GM12878 (cell line): ENCODE data around the gene MZT2A. TPM values are rescaled to one million over a fixed set of nuclear protein-coding genes. Genes with fewer than 3 reads are reported as not detected.

Source experiments
- ATAC-seq: fragments of 200-7000 bp; cut with Tn5 transposase; 3 replicates; pipeline ENCODE4 v1.9.1; 2020; ENCODE audit warnings: mild to moderate bottlenecking, moderate library complexity
- BruUV-seq: library from RNA; stranded (reverse); fragments of 400-500 nt; replicated peaks from 2 replicates; lab custom pipeline; 2021; lab: Mats Ljungman, UMichigan
- CTCF ChIA-PET: fragments of 300-600 bp; sonication (Branson Sonifier 250); formaldehyde crosslinking; extraction: SDS; loops from one replicate; lab custom pipeline; 2021; ENCODE audit warnings: inconsistent platforms; lab: Yijun Ruan, JAX
- POLR2A ChIA-PET: fragments of 350-600 bp; formaldehyde crosslinking; extraction: SDS; loops from one replicate; lab custom pipeline; 2021; ENCODE audit warnings: inconsistent platforms; lab: Charles Lee
- RAD21 ChIA-PET: fragments of 300-600 bp; sonication (Branson Sonifier 250); formaldehyde crosslinking; loops from one replicate; lab custom pipeline; 2023; ENCODE audit warnings: antibody characterized with exemption; ENCODE audit not compliant: unreplicated experiment; lab: Charles Lee
- SMC1A ChIA-PET: fragments of 300-600 bp; sonication (Branson Sonifier 250); formaldehyde crosslinking; loops from one replicate; lab custom pipeline; 2023; ENCODE audit not compliant: unreplicated experiment, uncharacterized antibody; lab: Charles Lee
- DNase-seq: peaks from one replicate; pipeline ENCODE4 v3.0.0-alpha.2; 2011; ENCODE audit warnings: low read depth, low spot score
- FAIRE-seq: peaks from 3 replicates; lab custom pipeline; 2011; peaks lifted over from hg19 to GRCh38; lab: Jason Lieb, UNC
- H2AFZ ChIP-seq: 2 replicates; pipeline ENCODE4 v1.6.0; 2011; ENCODE audit warnings: low read depth, low read length, control low read depth; ENCODE audit not compliant: control insufficient read depth
- H3K27ac ChIP-seq: 2 replicates; pipeline ENCODE4 v1.5.1; 2011; ENCODE audit warnings: control low read depth; ENCODE audit not compliant: control insufficient read depth, insufficient read depth
- H3K27me3 ChIP-seq, 2 experiments: replicated peaks in 1 of 2; 2 replicates each; pipeline versions ENCODE4 v1.6.0 to v1.6.1; 2011; ENCODE audit warnings: low read length in 1 of 2; ENCODE audit not compliant: control insufficient read depth in 2 of 2, insufficient read depth in 2 of 2
- H3K36me3 ChIP-seq, 2 experiments: 2 replicates each; pipeline ENCODE4 v1.5.1; 2011; ENCODE audit warnings: low read length in 1 of 2; ENCODE audit not compliant: control insufficient read depth in 2 of 2, insufficient read depth in 2 of 2
- H3K4me1 ChIP-seq: 2 replicates; pipeline ENCODE4 v1.6.1; 2011; ENCODE audit warnings: mild to moderate bottlenecking, low read length, moderate library complexity, mixed read lengths; ENCODE audit not compliant: control insufficient read depth, insufficient read depth
- H3K4me2 ChIP-seq: 2 replicates; pipeline ENCODE4 v1.6.0; 2011; ENCODE audit warnings: control low read depth; ENCODE audit not compliant: control insufficient read depth, insufficient read depth
- H3K4me3 ChIP-seq: fragments of 200-600 bp; sonication (generic); 2 replicates; pipeline ENCODE4 v1.5.1; 2016
- H3K79me2 ChIP-seq: 2 replicates; pipeline ENCODE4 v1.6.0; 2011; ENCODE audit warnings: low read length; ENCODE audit not compliant: control insufficient read depth, insufficient read depth
- H3K9ac ChIP-seq: 2 replicates; pipeline ENCODE4 v1.8.0; 2011; ENCODE audit warnings: low read length, control low read depth, mixed read lengths; ENCODE audit not compliant: control insufficient read depth, insufficient read depth
- H3K9me3 ChIP-seq: replicated peaks from 3 replicates; pipeline ENCODE4 v1.5.1; 2011; ENCODE audit warnings: mild to moderate bottlenecking, low read length; ENCODE audit not compliant: control insufficient read depth, insufficient read depth
- H4K20me1 ChIP-seq: 2 replicates; pipeline ENCODE4 v1.6.0; 2011; ENCODE audit not compliant: control insufficient read depth, insufficient read depth
- CEBPB ChIP-seq, 2 experiments: fragments of 150-350 bp in 1 of 2; IDR thresholded peaks; 2 replicates each; pipeline ENCODE4 v1.6.1; 2012 to 2014; ENCODE audit warnings: low read depth in 2 of 2, low read length in 2 of 2, borderline replicate concordance in 1 of 2, inconsistent platforms in 1 of 2
- CHD2 ChIP-seq: IDR thresholded peaks from 2 replicates; pipeline ENCODE4 v1.6.1; 2011; ENCODE audit warnings: low read depth, low read length, improper control_type of control experiment, borderline replicate concordance
- CHD4 ChIP-seq: fragments of 200-600 bp; sonication (generic); IDR thresholded peaks from 2 replicates; pipeline ENCODE4 v1.6.1; 2016; ENCODE audit warnings: mild to moderate bottlenecking
- CREB1 ChIP-seq: IDR thresholded peaks from 2 replicates; pipeline ENCODE4 v1.6.1; 2012; ENCODE audit warnings: low read depth, mild to moderate bottlenecking, inconsistent platforms
- DPF2 ChIP-seq: fragments of 450-650 bp; IDR thresholded peaks from 2 replicates; pipeline ENCODE4 v1.6.1; 2017; ENCODE audit warnings: mild to moderate bottlenecking
- EGR1 ChIP-seq, 2 experiments: IDR thresholded peaks; 1 replicate in 1 of 2; 2 replicates in 1 of 2; pipeline ENCODE4 v1.6.1; 2011 to 2012; ENCODE audit warnings: low read depth in 2 of 2, low read length in 2 of 2, borderline replicate concordance in 1 of 2, mild to moderate bottlenecking in 1 of 2, moderate library complexity in 1 of 2
- FOXK2 ChIP-seq: fragments of 450-650 bp; IDR thresholded peaks from 2 replicates; pipeline ENCODE4 v1.6.1; 2017; ENCODE audit warnings: mild to moderate bottlenecking, moderate library complexity
- GATAD2B ChIP-seq: fragments of 450-650 bp; conservative IDR thresholded peaks from 2 replicates; pipeline ENCODE4 v1.6.1; 2017; ENCODE audit warnings: low read depth, mild to moderate bottlenecking, moderate library complexity
- HDAC2 ChIP-seq: fragments of 200-600 bp; sonication (generic); IDR thresholded peaks from 2 replicates; pipeline ENCODE4 v1.6.1; 2017
- IRF3 ChIP-seq: fragments of 450-650 bp; IDR thresholded peaks from 2 replicates; pipeline ENCODE4 v1.6.1; 2014; ENCODE audit warnings: mild to moderate bottlenecking
- MAX ChIP-seq: IDR thresholded peaks from 2 replicates; pipeline ENCODE4 v1.6.1; 2012; ENCODE audit warnings: low read depth, low read length, improper control_type of control experiment
- MYC ChIP-seq: IDR thresholded peaks from 2 replicates; pipeline ENCODE4 v1.6.1; 2011; ENCODE audit warnings: mild to moderate bottlenecking, low read length, moderate library complexity, inconsistent platforms; ENCODE audit not compliant: insufficient read depth, insufficient replicate concordance, insufficient read length, severe bottlenecking
- NBN ChIP-seq: fragments of 450-650 bp; IDR thresholded peaks from 2 replicates; pipeline ENCODE4 v1.6.1; 2016
- NRF1 ChIP-seq: conservative IDR thresholded peaks from 2 replicates; pipeline ENCODE4 v1.6.1; 2011; ENCODE audit warnings: mild to moderate bottlenecking, low read depth, low read length, improper control_type of control experiment
- POLR2A ChIP-seq: IDR thresholded peaks from 2 replicates; pipeline ENCODE4 v1.6.1; 2011; ENCODE audit warnings: low read depth, mild to moderate bottlenecking, low read length
- TBL1XR1 ChIP-seq: IDR thresholded peaks from 2 replicates; pipeline ENCODE4 v1.6.1; 2012; ENCODE audit warnings: low read depth, low read length, improper control_type of control experiment
- TCF7 ChIP-seq: IDR thresholded peaks from 2 replicates; pipeline ENCODE4 v1.6.1; 2014; ENCODE audit warnings: antibody characterized with exemption, borderline replicate concordance
- ZNF217 ChIP-seq: fragments of 450-650 bp; IDR thresholded peaks from 2 replicates; pipeline ENCODE4 v1.6.1; 2017; ENCODE audit warnings: antibody characterized with exemption, mild to moderate bottlenecking
- WGBS: methylation state at CpG from one replicate; pipeline ENCODE4 v1.1.6; 2016; ENCODE audit warnings: low lambda C conversion rate; ENCODE audit not compliant: insufficient replicate concordance, insufficient coverage; ENCODE audit errors: missing lambda C conversion rate; 5-methylcytosine and 5-hydroxymethylcytosine counted together
- in situ Hi-C: fragments of 300-500 bp; cut with MboI; formaldehyde crosslinking; loops from 9 replicates; pipeline ENCODE4 v1.14.3; 2018; ENCODE audit warnings: mixed read lengths
- intact Hi-C: fragments of 100-400 bp; cut with micrococcal nuclease; formaldehyde crosslinking; loops from one replicate; pipeline ENCODE4 v1.14.2; 2022; ENCODE audit not compliant: unreplicated experiment
- polyA plus RNA-seq, 11 experiments: library from polyadenylated mRNA; depleted of rRNA in 4 of 11; unstranded in 6 of 11; stranded (reverse) in 5 of 11; fragments of >200 nt; fragmentation: Nextera tagmentation in 4 of 11; fragmentation: Illumina TruSeq in 1 of 11; extraction: Ambion mirVana in 4 of 11; extraction: Trizol in 1 of 11; gene quantifications; 1 replicate in 1 of 11; 2 replicates in 10 of 11; pipeline versions ENCODE4 v1.2.1 to v1.2.3, GENCODE V29; 2011 to 2016; ENCODE audit warnings: inconsistent platforms in 2 of 11, missing spikeins in 2 of 11, low read depth in 1 of 11
- total RNA-seq, 4 experiments: library from RNA; depleted of rRNA in 3 of 4; stranded (reverse); fragments of >200 nt in 3 of 4; fragmentation: Illumina TruSeq in 1 of 4; extraction: Trizol in 1 of 4; gene quantifications; 2 replicates each; pipeline versions ENCODE4 v1.2.1 to v1.2.3, GENCODE V29; 2013 to 2021
- TF ChIP-seq, protein P1 (sequence below): fragments of 450-650 bp; IDR thresholded peaks from 2 replicates; pipeline ENCODE4 v1.6.1; 2018; ENCODE audit warnings: borderline replicate concordance, mild to moderate bottlenecking; ENCODE audit not compliant: partially characterized antibody

MZT2A gene
- total and polyA plus RNA-seq, 10 of the 15 experiments (the other 5 are each of a cell fraction or from before 2014, with no cell fraction given): 6.3 to 325 (median 151) TPM

DNA sequence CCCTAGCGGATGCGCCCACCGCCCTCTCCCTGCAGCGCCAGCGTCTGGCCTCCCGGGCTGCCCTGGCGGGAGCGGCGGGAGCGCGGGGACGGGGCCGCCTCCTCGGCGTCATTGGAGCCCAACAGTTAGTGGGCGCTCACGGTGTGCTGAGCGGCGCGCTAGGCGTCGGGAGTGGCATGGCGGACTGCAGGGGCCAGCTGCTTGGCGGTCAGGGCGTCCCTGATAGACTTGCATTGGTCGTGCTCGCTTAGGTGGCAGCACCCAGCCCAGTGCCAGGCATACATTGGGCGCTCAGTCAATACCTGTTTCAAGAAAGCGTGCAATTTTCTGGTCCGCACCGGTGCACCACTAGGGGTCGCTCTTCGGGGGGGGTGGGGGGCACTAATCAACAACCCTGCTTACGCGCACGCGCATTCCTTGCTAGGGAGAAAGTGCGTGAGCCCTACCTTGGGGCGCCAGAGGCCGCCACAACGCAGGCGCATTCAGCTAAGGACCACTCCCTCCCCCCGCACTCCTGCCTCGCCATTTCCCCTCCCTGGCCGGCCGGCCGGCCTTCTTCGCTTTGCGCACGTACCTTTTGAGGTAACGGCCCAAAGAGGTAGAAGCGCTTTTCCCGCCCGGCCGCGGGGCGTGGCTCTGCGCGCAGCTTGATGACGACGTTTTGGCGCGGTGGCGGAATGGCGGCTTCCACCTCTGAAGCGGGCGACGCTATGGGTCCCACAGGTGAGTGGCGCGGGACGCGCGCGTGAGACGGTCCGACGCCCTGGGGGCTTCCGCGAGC lies 411 bp upstream of the MZT2A start:
- ChIA-PET CTCF (interaction anchor here (0.6 to 3.8 kb wide), 10 partner anchors 13 to 386 kb away, joined by 3 to 25 read pairs (median 3); partner anchors contain the start of gene CCDC74A), RAD21 (interaction anchor here (0.7 to 0.9 kb wide), 3 partner anchors 16 to 802 kb away, joined by 3 read pairs; no protein-coding TSS in a partner anchor), SMC1A (interaction anchor here (0.6 kb wide), 1 partner anchor 79 kb away, joined by 3 read pairs; no protein-coding TSS in a partner anchor), POLR2A (interaction anchor here (1.5 kb wide), 1 partner anchor 336 kb away, joined by 3 read pairs; no protein-coding TSS in a partner anchor)
- Histone ChIP-seq H3K9me3 (no peaks in the 10 kb centered on the region), H4K20me1 (no peaks in the 10 kb centered on the region), H3K79me2 (peaks cover 72% of the 10 kb centered on the region), H3K9ac (peak overlapping the region; percentile 84), H3K27ac (peak overlapping the region; percentile 86), H2AFZ (peak overlapping the region; percentile 91), H3K4me1 (peaks cover 9% of the 10 kb centered on the region), H3K4me3 (peak overlapping the region; percentile 90), H3K27me3 (no peaks in the 10 kb centered on the region), H3K4me2 (peak overlapping the region; percentile 48; the same call in 1 of the 2 replicates), H3K36me3 (peaks cover 0 to 1% of the 10 kb centered on the region in 2 experiments; a peak in 3 of 4 replicates)
- DNase-seq (peak; percentile 93), FAIRE-seq (peak; percentile 96), ATAC-seq (peak; percentile 84)
- under 1% methylated on average over 53 of the region's 79 CpGs for WGBS
- intact Hi-C loops: loop anchor here (1.0 to 10.0 kb wide), 5 partner anchors 34 to 398 kb away; partner anchors contain the start of genes CCDC74A and FAM168B
- BruUV-seq: no TSS peak
- in situ Hi-C loops: no loop called here
- TF ChIP-seq POLR2A: peak; percentile 78
- TF ChIP-seq MYC: no peak
- no peak for TF ChIP-seq CHD4
- 0 out of 2 replicates have a peak, but pooled peaks have one; percentile 48 for TF ChIP-seq DPF2
- TF ChIP-seq NBN: peak; percentile 87
- TF ChIP-seq HDAC2: no peak
- TF ChIP-seq CHD2: peak; percentile 70
- TF ChIP-seq TBL1XR1: 0 out of 2 replicates have a peak, but pooled peaks have one; percentile 13
- peak; percentile 98 for TF ChIP-seq CREB1
- 0 out of 2 replicates have a peak, but pooled peaks have one; percentile 17 for TF ChIP-seq GATAD2B
- peak; percentile 82 for TF ChIP-seq FOXK2
- peak; percentile 25; the same call in 1 of the 2 replicates for TF ChIP-seq MAX
- peak; percentile 53 for TF ChIP-seq NRF1
- TF ChIP-seq, protein P1, sequence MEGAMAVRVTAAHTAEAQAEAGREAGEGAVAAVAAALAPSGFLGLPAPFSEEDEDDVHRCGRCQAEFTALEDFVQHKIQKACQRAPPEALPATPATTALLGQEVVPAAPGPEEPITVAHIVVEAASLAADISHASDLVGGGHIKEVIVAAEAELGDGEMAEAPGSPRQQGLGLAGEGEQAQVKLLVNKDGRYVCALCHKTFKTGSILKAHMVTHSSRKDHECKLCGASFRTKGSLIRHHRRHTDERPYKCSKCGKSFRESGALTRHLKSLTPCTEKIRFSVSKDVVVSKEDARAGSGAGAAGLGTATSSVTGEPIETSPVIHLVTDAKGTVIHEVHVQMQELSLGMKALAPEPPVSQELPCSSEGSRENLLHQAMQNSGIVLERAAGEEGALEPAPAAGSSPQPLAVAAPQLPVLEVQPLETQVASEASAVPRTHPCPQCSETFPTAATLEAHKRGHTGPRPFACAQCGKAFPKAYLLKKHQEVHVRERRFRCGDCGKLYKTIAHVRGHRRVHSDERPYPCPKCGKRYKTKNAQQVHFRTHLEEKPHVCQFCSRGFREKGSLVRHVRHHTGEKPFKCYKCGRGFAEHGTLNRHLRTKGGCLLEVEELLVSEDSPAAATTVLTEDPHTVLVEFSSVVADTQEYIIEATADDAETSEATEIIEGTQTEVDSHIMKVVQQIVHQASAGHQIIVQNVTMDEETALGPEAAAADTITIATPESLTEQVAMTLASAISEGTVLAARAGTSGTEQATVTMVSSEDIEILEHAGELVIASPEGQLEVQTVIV: peak; percentile 5
- TF ChIP-seq IRF3: no peak
- no peak for TF ChIP-seq ZNF217
- TF ChIP-seq EGR1 (IDR thresholded peaks at IDR 0.05; ENCODE audit: borderline replicate concordance in 1 of 2, low read depth in 2 of 2, low read length in 2 of 2): 0 out of 3 replicates have a peak, but pooled peaks of 1 of the 2 experiments have one; percentile 32
- TF ChIP-seq CEBPB (IDR thresholded peaks at IDR 0.05; ENCODE audit: borderline replicate concordance in 1 of 2, low read depth in 2 of 2, low read length in 2 of 2): no peak
- no peak for TF ChIP-seq TCF7
